Mucosa of gallbladder (tissue), 1 donor: ENCODE measurements around the gene MAML2. TPM values are rescaled to one million over a fixed set of nuclear protein-coding genes. Genes with fewer than 3 reads are reported as not detected.
"Not testable (repeated sequence)": the region's sequence is repeated elsewhere in the genome, so short reads cannot be mapped to it uniquely, and the experiment has no call there.

Experiments
- DNase-seq: peaks from one replicate; pipeline ENCODE4 v3.0.0-alpha.2; 2020; ENCODE audit warnings: low spot score
- total RNA-seq: library from RNA; stranded (reverse); gene quantifications from one replicate; pipeline ENCODE4 v1.2.1, GENCODE V29; 2021
- donor health status: DM: no; HTN: no; CAD: no.

The MAML2 gene
- total RNA-seq, 1 donor from 2014 or later, result 14.3 TPM

DNA sequence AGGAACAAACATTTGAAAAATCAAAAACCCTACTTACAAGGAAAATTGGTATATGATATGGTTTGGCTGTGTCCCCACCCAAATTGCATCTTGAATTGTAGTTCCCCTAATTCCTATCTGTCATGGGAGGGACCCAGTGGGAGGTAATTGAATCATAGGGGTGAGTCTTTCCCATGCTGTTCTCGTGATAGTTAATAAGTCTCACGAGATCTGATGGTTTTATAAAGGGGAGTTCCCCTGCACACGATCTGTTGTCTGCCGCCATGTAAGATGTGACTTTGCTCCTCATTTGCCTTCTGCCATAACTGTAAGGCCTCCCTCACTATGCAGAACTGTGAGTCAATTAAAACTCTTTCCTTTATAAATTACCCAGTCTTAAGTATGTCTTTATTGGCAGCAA, 74.5 kb downstream of the MAML2 start:
- not testable (repeated sequence) for DNase-seq

GRCh38 chr11:96267496-96268032, 75.4 kb downstream of the MAML2 start:
- no peak for DNase-seq

GRCh38 chr11:96267001-96267495, 75.9 kb downstream of the MAML2 start:
- no peak for DNase-seq

- DNase-seq, result no peak
These were observed 77.0 kb downstream of the MAML2 start for GRCh38 chr11:96265972-96266371.

DNA sequence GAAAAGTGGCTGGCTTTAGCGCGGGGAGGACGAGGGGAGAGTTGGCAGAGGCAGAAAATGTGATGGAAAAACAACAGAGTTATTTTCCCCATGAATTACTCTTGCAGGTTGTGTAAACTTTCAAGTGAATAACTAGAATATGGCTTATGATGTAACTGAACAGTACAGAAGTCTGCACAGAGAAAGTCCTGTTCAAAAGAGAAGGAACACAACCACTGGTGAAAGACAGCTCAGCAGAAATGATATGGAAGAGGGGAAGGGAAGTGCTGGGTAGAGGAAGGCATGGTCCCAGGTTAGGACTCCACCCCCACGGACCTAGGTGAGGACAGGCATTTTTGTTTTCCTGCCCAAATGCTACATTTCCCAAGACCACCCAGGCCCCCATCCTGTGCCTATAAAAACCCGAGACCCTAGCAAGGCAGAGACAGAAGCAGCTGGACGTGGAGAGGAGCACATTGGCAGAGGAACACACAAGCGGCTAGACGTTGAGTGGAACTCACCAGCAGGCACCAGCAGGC, 77.7 kb downstream of the MAML2 start:
- no peak for DNase-seq

- no peak for DNase-seq
These were observed 78.6 kb downstream of the MAML2 start for GRCh38 chr11:96264364-96264763.

- no peak for DNase-seq
These were observed 79.7 kb downstream of the MAML2 start for GRCh38 chr11:96263238-96263763.

DNA sequence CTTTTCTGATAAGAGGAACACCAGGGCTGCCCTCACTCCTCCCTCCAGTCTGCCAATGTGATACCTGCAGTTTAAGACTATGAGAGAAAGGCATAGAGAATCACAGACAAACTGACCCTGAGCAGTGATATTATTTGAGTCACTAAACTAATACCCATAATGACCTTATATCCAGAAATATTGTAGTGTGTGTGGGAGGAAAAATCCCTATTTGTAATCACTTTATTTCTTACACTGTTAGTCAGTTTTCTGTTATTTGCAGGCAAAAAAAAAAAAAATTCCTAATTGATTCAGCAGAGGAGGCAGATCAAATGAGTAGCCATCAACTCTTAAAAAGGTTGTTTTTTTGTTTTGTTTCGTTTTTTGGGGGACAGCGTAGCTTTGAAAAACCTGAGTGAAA, 82.5 kb downstream of the MAML2 start:
- DNase-seq, result no peak

DNA sequence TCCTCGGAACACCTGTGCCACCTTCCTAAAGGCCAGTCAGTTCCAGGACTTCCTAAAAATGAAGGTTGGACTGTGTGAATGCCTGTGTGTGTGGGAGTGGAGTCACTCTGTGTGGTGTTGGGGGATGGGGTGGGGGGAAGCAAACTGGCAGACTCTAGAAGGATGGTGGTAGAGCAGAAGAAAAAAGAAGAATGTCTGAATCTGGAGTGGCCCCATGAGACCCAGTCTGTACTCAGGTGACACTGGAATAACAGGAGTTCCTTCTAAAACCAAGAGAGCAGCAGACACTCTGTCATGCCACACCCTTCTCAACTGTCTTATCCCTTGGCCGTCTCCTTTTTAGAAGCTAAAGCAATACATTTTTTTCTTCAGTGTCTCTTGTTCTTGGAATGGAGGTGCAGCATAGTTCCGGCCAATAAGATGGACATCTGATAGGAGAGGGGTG, 82.9 kb downstream of the MAML2 start:
- no peak for DNase-seq

- DNase-seq, result no peak
These were observed 83.7 kb downstream of the MAML2 start for GRCh38 chr11:96259134-96259830.

GRCh38 chr11:96257972-96258934, 84.7 kb downstream of the MAML2 start:
- DNase-seq, result no peak

DNA sequence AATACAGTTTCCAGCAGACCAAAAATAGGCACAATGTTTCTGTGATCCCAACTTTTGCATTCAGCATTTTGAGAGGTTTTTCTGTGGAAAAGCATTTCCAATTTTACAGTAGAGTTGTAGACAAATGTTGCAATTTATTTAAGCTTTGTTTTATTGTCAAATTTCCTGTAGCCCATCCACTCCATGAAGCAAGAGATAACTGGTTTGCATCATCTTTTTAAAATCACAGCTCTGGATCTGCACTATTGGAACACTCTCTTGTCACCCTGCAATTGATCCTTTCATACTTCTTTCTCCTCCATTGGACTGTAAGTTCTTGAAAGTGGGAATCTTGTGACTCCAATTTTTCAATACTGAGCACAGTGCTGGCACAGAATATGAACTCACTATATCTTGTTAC, 86.0 kb downstream of the MAML2 start:
- no peak for DNase-seq

DNA sequence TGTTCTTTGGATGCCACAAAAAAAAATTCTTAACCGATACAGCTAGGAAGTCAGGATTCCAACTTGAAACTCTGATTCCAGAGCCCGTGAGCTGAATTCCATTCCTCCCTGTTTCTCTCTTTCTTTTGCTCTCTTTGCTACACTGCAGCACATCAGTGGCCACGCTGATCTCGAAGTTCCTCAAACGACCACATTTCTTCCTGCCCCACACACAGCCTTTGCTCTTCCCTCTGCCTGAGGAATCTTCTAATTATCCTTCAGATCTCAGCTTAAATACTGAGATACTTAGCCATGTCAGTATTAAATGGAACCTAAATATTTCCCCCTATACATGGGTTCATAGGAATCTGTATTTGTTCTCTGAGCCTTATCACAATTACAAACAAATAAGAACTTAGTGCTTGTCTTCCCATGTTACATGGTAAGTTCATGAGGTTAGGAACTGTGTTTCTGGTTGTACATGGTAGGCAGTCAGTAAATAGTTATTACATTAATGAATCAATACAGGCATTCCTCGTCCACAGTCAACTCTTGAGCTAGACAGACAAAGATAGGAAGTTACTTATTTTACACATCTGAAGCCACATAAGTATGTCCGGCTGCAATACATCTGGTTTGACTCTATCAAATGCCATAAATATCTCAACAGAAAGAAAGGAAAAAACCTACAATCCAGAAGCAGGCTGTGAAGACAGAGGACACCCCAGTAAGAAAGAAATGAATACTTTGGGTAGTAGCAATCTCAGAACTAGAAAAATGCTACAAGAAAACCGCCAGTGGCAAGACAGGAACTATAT, 86.6 kb downstream of the MAML2 start:
- DNase-seq, result no peak

DNA sequence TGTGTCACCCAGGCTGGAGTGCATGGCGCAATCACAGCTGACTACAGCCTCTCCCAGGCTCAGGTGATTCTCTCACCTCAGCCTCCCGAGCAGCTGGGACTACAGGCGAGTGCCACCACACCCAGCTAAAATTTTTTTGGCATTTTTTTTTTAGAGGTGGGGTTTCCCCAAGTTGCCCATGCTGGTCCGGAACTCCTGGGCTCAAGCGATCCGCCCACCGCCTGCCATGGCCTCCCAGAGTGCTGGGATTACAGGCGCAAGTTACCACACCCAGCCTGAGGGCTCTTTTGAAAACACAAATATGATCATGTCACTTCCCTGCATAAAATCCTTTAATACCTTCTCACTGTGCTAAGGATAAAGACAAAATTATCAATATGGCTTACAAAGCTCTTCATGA, 88.1 kb downstream of the MAML2 start:
- no peak for DNase-seq

DNA sequence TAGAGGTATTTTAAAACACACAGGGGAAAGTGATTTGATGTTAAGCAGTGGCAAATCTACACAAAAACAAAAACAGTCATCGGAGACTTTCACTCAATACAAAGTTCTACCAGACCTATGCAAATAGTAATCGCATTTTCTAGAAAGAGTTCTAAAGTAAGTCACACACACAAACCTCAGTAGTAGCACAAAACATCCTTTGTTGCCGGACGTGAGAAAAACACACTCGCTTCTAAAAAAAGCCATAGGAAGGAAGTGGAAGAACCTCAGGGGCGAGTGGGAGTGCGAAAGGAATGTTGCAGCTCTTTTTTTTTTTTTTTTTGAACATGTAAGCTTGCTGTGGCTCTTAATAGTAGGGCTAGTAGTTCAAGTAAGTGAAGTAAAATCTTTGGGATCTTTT, 88.9 kb downstream of the MAML2 start:
- no peak for DNase-seq

DNA sequence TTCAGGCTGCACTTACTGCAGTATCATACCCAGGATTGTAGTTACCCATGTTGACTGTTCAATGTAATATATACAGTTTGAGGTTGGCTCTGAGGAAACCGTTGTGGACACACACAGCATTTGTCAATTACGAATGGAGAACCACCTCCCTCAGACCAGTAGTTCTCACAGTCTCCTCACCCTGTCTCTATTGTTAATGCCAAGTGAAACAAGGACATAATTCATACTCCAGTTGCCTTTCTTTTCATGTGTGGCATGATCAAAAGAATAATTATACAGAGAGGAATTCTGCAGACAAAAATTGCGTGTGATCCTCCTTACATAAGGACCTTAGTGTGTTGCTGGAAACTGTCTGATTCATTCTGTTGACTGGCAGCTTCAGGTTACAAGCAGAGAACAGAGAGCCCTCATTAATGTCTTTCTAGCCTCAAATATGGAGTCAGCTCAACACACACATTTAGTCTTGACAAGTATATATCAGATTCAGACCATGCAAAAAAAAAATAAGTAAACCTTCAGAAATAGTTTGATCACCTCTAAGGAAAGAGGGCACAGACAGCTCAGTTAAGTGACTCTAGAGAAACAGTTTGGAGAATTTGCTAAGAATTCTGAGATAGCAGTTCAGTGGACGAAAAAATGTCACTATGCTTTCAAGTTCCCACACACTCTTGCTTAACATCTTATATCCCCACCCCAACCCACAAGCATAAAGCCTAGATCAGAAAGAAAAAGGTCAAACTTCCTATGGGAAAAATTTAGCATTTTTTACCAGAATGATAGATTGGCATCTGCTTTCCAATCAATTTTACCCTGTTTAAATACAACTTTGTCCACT, 96.1 kb downstream of the MAML2 start:
- DNase-seq, result no peak

GRCh38 chr11:96242971-96243647, 99.9 kb downstream of the MAML2 start:
- DNase-seq, result peak; percentile 95

- no peak for DNase-seq
These were observed 100.7 kb downstream of the MAML2 start for GRCh38 chr11:96242191-96242847.

DNA sequence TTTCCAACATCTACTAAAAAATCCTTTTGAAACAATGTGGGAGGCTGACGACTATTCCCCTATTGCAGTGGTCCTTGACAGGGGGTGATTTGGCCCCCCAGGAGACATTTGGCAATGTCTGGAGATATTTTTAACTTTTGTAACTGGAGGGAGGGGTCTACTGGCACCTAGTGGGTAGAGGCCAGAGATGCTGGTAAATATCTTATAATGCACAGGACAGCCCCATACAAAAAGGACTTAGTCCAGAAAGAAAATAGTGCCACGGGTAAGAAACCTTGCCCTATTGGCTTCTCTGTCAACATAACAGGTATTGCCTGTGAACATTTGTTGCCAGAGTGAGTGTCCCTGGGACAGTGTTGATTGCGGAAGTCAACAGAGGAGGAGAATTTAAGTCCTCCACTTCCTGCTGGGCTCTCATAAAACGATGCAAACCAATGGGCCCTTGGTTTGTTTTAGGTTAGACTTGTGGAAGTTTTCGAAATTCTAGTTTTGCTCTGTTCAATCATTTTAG, 101.6 kb downstream of the MAML2 start:
- DNase-seq, result no peak
